Activated T-cell treated with anti-CD3 and anti-CD28 coated beads, Interleukin-2, amount 50 U/mL, for 48 hours (primary cell): ENCODE results near the gene NEAT1.
"Not testable (repeated sequence)": the region's sequence is repeated elsewhere in the genome, so short reads cannot be mapped to it uniquely, and the experiment has no call there.

Experiments
- DNase-seq, 2 experiments: peaks; one replicate each; pipeline ENCODE4 v3.0.0-alpha.2; 2020

Gene NEAT1

DNA sequence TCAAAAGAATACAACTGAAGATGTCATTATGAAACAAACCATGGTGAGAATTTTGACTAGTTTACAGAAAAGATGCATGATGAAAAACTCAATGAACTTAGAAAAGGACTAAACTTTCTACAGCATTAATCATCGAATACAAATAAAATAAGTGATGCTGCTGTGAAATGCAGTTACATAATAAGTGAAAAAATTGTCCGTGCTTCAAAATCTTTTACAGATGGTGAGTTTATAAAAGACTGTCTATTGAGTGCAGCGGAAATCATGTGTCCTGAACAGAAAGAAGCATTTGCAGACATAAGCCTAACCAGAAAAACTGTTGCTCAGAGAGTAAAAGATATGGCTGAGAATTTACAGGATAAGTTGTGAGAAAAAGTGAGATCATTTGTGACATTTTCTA, 33.8 kb downstream of the NEAT1 start:
- DNase-seq: no peak

DNA sequence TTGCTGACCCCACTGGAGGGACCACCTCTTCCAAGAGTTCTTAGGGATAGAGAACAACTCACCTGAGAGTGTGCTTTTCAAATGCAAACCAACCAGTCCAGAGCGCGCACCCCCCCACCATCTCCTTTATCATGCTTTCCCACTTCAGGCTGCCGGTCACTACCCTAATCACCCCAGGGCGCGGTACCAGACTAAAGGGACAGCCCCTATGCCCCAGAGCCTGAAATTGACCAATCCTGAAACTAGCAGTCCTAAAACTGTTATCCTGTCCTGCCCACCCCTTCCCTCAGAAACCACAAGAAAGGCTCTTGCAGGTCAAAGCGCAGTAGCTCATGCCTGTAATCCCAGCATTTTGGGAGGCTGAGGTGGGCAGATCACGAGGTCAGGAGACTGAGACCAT, 37.0 kb downstream of the NEAT1 start:
- DNase-seq: no peak

DNA sequence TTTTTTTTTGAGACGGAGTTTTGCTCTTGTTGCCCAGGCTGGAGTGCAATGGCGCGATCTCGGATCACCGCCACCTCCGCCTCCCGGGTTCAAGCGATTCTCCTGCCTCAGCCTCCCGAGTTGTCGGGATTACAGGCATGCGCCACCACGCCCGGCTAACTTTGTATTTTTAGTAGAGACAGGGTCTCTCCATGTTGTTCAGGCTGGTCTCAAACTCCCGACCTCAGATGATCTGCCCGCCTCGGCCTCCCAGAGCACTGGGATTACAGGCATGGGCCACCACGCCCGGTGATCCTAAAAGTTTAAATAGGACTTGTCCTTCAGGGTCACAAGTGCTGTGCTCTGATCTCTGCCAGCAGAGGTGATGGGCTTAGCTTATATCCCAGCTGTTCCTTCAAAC, 42.9 kb downstream of the NEAT1 start:
- not testable (repeated sequence) for DNase-seq

DNA sequence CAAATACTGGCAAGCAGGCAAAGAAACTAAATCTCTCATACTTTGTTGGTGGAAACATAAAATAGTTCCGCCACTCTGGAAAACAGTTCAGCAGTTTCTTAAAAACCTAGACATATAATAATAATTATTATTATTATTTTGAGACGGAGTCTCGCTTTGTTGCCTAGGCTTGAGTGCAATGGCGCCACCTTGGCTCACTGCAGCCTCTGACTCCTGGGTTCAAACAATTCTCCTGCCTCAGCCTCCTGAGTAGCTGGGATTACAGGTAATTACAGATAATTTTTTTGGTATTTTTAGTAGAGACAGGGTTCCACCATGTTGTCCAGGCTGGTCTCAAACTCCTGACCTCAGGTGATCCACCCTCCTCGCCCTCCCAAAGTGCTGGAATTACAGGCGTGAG, 44.7 kb downstream of the NEAT1 start:
- not testable (repeated sequence) for DNase-seq

DNA sequence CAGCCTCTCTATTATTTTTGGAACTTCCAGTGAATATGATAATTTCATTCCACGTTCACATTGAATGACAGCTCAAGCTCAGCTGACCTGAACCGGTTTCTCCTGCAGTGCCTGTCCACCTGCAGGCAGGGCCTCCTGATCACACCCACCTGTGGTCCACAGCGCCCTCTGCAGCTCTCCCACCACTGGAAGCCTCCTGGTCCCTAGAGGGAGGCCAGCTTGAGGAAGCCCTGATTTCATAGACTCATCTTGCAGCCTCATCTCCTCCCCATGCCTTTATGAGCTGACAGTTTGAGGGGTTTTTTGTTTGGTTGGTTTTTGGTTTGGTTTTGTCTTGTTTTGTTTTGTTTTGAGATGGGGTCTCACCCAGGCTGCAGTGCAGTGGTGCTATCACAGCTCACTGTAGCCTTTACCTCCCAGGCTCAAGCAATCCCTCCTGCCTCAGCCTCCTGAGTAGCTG, 46.3 kb downstream of the NEAT1 start:
- peak; percentile 74 to 76 for DNase-seq

DNA sequence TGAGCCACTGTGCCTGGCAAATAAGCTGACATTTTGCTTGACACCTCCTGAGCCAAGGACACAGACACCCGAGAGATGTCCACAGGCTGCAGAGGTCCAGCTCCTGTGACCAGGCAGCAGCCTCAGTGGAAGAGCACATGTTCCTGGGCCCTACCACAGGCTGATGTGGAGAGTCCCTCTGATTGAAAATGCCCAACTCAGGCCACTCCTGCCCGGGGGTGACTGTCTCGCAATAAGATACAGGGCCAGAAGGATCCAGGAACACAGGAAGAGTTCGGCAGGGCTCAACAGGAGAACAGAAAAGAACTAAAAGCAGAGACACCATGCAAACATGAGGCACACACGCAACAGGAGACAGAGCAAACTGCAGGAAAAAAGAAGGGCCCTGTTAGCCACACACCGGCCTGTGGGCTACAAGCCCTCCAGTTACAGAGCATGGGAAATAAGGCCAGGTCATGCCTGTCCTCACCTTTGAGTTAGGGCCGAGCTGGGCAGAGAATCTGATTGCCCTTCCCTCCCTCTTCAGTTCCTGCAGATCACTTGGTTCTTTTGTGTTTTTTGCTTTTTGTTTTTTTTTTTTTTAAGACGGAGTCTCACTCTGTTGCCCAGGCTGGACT, 47.9 kb downstream of the NEAT1 start:
- no peak for DNase-seq

DNA sequence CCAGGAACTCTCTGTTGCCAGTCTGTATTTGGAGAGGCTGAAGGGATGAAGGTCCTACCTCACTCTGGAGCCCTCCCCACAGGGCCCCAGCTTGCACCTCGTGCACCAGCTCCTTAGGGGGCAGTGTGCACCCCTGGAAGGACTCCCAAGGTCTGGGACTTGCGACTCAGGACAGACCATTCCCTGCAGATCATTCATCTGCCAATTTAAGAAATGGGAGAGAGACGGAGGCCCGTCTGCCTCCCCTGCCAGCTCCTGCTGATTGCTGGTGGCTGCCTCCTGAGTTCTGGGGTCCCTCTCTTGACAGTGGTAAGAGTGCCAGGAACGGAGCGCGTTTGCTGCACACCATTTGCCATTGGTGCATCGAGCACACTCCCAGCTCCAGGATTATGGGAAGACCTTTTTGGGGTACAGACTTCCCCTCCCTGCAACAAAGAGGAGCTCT, 48.9 kb downstream of the NEAT1 start:
- peak; percentile 53 to 63 for DNase-seq

DNA sequence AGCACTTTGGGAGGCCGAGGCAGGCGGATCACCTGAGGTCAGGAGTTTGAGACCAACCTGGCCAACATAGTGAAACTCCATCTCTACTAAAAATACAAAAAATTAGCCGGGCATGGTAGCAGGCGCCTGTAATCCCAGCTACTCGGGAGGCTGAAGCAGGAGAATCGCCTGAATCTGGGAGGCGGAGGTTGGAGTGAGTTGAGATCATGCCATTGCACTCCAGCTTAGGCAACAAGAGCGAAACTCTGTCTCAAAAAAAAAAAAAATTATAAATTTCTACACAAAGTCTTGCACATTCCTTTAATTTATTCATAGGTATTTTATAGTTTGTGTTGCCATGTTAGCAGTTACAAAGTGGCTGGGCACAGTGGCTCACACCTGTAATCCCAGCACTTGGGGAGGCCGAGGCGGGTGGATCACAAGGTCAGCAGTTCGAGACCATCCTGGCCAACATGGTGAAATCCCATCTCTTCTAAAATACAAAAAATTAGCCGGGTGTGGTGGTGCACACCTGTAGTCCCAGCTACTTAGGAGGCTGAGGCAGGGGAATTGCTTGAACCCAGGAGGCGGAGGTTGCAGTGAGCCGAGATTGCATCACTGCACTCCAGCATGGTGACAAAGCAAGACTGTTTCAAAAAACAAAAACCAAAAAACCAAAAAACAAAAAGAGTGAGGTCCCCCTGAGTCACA, 50.1 kb downstream of the NEAT1 start:
- not testable (repeated sequence) for DNase-seq

DNA sequence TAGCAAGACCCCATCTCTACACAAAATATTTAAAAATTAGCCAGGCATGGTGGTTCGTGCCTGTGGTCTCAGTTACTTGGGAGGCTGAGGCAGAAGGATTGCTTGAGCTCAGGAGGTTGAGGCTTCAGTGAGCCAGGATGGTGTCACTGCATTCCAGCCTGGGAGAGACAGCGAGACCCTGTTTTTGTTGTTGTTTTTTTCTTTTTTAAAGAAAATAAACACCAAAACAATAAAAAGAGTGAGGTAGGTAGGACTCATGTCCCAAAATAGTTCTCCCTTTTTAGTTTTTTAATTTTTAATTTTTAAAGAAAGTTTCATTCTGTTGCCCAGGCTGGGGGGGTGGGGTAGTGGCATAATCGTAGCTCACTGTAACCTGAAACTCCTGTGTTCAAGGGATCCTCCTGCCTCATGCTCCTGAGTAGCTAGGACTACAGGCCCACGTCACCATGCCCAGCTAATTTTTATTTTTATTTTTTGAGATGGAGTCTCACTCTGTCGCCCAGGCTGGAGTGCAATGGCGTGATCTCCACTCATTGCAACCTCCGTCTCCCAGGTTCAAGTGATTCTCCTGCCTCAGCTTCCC, 50.8 kb downstream of the NEAT1 start:
- DNase-seq: no peak

DNA sequence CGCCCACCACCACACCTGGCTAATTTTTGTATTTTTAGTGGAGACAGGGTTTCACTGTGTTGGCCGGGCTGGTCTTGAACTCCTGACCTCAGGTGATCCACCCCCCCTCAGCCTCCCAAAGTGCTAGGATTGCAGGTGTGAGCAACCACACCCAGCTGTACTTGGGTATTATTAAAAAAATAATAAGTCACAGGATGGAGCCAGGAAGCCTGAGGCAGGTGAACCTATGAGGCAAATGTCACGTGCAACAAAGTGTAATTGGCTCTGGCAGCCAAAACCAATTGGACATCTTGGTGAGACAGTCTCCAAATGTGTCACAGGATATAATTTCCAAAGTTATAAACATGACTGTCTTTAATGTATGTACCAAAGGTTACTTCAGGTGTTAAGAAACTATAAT, 52.3 kb downstream of the NEAT1 start:
- DNase-seq: no peak

DNA sequence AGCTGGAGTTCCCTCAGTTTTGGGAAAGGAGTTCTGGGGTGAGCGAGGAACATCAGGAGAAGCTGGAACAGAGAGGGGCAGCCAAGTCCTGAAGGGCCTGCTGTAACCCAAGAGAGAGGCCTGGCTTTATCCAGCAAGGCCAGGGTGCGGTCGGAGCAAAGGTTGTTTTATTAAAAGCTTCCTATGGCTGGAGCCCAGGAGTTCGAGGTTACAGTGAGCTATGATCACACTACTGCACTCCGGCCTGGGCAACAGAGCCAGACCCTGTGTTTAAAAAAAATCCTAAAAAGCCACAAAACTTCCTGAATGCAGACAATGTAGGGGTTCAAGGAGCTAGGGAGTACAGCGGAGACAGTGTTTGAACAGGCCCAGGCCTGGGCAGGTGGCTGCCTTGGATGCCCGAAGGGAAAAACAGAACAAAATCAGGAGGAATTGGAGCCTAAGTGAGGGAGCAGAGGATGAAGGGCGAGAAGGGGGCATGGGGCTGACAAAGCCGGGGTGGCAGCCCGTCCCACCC, 54.1 kb downstream of the NEAT1 start:
- no peak for DNase-seq

DNA sequence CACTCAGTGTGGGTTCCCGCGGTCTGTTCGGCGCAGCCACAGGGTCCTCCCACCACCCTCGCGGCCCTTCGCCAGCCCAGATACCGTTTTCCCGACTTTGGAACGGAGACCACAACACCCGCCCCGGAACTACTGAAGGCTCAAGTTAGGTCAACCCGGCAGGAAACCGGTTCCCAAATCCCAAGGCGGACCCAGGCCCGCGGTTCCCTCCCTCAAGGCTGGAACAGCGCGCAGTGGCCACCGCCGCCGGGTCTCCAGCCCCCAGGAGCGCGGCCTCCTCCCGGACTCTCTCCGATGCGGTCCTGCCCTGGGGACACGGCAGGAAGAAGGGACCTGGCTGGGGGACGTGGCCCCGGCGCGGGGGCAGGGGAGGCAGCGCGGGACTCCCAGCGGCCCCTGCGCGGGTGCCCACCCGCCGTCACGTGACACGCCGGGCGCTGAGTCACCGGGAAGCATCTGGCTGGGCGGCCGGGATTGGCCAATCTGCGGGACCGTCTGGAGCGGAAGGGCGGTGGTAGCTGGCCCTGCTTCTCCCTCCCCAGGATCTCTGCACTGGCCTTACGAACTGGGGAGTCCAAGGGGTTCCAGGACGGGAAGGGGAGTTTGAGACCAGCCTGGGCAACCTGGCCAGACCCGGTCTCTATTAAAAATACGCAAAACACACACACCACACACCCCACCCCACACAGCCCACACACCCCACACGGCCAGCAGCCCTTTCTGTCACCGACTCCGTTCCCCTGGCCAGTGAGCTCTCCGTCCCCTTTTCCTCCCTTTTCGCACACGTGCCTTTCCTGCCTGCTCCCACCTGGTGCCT, 54.8 kb downstream of the NEAT1 start:
- DNase-seq: peak; percentile 97

DNA sequence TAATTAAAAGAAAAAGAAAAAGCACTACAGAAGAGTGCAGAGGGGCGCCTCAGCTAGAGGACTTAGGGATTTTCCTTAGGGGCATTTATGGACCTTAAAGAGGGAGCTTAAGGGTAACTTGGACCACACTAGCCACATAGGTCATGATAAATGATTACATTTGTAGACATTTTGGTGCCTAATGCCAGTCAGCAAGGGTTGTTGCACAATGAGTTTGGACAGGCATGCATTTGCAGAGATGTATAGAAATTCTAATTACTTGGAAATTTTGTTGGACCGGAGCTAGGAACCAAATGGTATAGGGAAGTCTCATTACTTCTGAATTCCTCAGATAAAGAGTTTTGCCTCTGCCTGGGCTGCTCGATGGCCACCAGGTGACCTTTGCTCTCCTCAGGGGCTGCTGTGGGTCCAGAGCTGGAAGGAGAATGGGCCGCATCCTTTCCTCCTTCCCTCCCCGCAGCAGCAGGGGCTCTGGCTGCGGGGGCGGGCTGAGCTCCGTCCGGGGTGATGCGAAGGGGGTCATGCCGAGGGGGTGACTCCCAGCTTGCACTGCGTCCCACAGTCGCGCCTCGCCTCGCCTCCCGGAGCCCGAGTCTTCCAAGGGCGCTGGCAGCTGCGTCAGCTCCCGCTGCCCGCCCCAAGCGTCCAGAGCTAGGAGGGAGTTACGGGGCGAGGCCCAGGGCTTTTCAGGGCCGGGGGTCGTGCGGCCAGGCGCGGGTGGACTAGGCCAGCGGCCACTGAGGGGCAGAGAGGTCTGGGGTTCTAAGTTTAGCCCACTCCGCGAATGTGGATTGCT, 56.0 kb downstream of the NEAT1 start:
- DNase-seq: no peak

DNA sequence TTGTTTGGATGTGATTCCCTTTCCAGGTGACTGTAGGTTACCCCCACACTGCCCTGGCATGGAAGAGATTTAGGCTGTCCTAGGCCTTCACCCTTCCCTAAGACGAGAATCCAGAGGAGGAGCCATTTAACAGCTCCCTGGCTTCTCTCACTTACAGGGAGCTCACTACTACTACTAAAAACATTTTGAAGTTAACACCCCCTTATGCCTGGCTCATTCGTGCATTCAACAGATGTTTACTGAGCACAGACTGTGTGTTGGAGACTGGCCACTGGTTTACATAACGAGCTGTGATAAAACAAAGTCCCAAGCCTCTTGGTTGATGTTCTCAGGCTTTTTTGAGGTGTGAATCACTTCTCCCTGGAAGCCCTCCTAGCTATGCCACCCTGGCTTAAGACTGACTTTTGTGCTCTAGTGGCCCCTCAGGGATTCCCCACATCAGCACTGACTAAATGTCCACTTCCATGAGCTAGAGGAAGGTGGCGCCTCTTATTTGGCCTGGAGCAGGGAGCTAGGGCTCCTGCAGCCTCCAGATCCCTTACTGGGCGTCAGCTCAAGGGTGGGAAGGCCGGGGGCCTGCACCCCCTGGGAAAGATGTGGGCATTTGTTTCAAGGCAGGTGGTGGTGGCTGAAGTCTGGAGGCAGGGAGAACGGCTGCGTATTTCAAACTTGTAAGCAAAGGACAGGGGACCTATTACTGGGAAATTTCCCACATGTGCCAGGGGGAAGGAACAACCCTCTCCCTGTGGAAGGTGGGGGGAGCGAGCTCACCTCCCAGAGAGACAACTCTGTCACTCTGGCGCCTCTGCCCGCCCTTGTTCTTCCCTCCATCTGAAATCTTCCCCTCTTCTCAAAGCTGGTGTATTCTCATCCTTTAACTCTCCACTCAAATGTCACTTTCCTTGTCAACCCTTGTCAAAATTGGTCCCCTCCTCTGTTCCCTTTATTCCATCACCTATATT, 56.9 kb downstream of the NEAT1 start:
- DNase-seq: no peak

DNA sequence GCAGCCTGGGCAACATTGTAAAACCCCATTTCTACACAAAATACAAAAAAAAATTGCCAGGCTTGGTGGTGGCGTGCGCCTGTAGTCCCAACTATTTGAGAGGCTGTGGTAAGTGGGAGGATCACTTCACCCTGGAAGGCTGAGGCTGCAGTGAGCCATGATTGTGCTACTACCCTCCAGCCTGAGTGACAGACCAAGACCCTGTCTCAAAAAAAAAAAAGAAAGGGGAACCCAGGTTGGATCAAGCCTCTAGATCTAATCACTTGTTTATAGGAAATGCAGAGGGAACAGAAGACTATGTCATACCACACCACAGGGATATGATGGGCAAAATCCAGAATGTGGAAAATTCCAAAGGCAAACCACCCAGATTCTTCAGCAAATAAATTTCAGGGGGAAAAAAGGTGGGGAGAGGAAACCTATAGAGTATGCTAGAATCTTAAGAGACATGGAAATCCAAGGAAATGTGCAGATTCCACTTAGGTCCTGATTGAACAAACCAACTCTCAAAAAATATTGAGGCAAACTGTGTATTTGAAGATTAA, 59.8 kb downstream of the NEAT1 start:
- DNase-seq: no peak

DNA sequence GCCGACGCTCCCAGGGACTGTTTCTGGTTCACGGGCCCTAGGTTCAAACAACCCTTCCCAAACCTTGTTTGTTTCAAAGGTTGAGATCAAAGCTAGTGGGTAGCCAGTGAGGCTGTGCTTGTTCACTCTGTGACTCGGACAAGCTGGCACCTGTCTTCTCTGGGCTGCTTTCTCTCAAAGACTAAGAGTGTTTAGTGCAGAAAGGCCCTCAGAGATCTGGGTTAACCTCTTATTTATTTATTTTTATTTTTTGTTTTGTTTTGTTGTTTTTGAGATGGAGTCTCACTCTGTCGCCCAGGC, 63.3 kb downstream of the NEAT1 start:
- no peak for DNase-seq

DNA sequence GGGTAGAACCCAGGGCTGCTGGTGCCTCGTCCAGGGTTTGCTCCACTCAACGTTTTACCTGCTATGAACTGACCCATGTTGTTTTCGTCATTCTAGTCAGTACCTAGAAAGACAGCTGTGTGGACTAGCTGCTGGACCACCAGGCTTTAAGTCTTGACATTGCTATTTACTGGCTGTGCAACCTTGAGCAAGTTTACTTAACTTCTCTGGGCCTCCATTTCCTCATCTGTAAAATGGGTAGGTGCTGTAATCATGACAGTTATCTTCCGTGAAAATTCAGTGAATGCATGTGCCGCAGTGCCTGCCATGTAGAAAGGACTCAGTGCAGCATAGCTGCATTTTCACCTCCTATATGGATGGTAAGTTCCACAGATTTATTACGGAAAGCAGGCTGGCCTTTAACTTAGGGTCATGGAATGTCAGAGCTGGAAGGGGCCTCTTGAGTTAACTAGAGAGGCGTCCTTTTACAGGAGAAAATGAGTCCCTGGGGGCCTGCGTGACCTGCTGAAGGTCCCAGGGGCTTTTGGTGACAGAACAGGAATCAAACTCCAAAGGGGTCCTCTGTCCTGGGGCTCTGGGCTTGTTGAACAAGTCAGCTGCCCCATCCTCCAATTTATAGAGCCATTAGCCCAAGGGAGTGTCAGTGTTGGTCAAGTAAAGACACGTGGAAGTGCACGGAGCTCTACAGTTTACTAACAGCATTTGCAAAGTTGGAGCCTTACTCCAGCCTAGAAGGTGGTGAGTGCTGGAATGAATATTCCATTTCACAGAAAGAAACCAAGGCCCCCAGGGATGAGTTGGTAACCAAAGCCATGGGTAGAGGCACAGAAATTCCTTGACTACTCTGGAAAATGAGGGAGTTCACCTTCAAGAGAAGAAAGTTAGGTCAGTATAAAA, 64.2 kb downstream of the NEAT1 start:
- DNase-seq: no peak

DNA sequence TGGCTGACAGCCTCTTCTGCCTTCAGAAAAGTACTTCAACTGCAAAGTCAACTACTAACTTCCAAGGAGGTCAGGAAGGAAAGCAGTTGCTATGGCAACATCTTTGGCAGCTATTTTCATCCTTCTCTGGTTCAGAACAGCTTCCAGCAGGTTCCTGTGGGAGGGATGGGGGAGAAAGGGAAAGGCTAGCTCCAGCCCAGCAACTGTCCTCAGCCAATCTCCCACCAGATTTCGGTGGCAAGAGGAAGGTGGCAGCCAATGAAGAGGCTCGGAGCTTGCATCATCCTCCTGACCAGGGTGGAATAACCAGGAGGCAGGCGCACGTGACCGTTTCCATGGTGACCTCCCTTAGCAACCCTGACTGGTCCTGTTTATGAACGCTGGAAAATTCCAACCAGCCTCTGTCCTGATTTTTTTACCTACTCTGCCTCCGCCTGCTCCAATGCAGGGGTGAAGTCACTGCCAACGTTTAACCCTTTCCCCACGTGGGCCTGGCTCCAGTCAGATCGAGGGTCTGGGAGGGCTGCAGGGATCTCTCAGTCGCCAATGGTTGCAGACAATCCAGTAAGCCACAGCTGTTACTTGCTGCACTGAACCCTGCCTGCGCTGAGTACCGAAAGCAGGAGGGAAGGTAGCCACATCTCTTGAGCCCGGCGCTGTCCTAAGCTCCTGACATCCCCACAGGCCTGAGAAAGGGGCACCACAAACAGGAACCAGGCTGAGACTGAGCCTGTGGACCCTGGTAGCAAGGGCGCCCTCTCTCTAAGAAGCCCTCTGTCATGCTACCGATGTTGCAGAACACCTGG, 65.1 kb downstream of the NEAT1 start:
- DNase-seq: no peak
